Thoracic aorta (tissue), 2 donors: ENCODE results near the gene WNK2. TPM values are rescaled to one million over a fixed set of nuclear protein-coding genes. Genes with fewer than 3 reads are reported as not detected.

Experiments used
- ATAC-seq: fragments of 150-250 bp; one replicate; pipeline ENCODE4 v1.8.0; 2017; ENCODE audit warnings: low read depth; ENCODE audit not compliant: insufficient number of reproducible peaks, low FRiP score
- DNase-seq: peaks from one replicate; pipeline ENCODE4 v3.0.0-alpha.2; 2020; ENCODE audit warnings: low spot score
- H3K27ac ChIP-seq, 2 donors: fragments of 200-600 bp; sonication (generic); 1 replicate in 1 of 2; 2 replicates in 1 of 2; pipeline ENCODE4 v1.5.1; 2016; ENCODE audit warnings: mild to moderate bottlenecking in 2 of 2, moderate library complexity in 2 of 2
- H3K27me3 ChIP-seq: fragments of 200-600 bp; sonication (generic); replicated peaks from 2 replicates; pipeline ENCODE4 v1.6.0; 2016; ENCODE audit warnings: mild to moderate bottlenecking; ENCODE audit not compliant: insufficient read depth
- H3K36me3 ChIP-seq: fragments of 200-600 bp; sonication (generic); one replicate; pipeline ENCODE4 v1.5.1; 2016
- H3K4me1 ChIP-seq, 2 donors: fragments of 200-600 bp; sonication (generic); 1 replicate in 1 of 2; 2 replicates in 1 of 2; pipeline versions ENCODE4 v1.5.1 to v1.6.0; 2016; ENCODE audit warnings: low read depth in 2 of 2, mild to moderate bottlenecking in 1 of 2; ENCODE audit not compliant: control insufficient read depth in 1 of 2
- H3K4me3 ChIP-seq: fragments of 200-600 bp; sonication (generic); 2 replicates; pipeline ENCODE4 v1.5.1; 2016; ENCODE audit warnings: mild to moderate bottlenecking
- H3K9me3 ChIP-seq: fragments of 200-600 bp; sonication (generic); 2 replicates; pipeline ENCODE4 v1.5.1; 2016
- total RNA-seq, 2 donors: library from RNA; depleted of rRNA; stranded (reverse); fragments of >200 nt; gene quantifications; one replicate each; pipeline versions ENCODE4 v1.1.0 to v1.2.3, GENCODE V29; 2016
- TF ChIP-seq, protein P1 (sequence below): fragments of 200-600 bp; sonication (generic); IDR thresholded peaks from one replicate; pipeline ENCODE4 v1.5.1; 2019; ENCODE audit warnings: antibody characterized with exemption

WNK2 gene
- total RNA-seq, 2 donors from 2014 or later: 0.95 to 4.7 TPM

GRCh38 chr9:93246111-93246510 lies 62.2 kb downstream of the WNK2 start:
- no peaks in the 10 kb centered on the region for H3K4me1 ChIP-seq
- no peaks in the 10 kb centered on the region for H3K27me3 ChIP-seq
- TF ChIP-seq, protein P1, sequence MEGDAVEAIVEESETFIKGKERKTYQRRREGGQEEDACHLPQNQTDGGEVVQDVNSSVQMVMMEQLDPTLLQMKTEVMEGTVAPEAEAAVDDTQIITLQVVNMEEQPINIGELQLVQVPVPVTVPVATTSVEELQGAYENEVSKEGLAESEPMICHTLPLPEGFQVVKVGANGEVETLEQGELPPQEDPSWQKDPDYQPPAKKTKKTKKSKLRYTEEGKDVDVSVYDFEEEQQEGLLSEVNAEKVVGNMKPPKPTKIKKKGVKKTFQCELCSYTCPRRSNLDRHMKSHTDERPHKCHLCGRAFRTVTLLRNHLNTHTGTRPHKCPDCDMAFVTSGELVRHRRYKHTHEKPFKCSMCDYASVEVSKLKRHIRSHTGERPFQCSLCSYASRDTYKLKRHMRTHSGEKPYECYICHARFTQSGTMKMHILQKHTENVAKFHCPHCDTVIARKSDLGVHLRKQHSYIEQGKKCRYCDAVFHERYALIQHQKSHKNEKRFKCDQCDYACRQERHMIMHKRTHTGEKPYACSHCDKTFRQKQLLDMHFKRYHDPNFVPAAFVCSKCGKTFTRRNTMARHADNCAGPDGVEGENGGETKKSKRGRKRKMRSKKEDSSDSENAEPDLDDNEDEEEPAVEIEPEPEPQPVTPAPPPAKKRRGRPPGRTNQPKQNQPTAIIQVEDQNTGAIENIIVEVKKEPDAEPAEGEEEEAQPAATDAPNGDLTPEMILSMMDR: no peak
- no peaks in the 10 kb centered on the region for H3K9me3 ChIP-seq
- ATAC-seq: no peak
- no peak overlapping the region for H3K27ac ChIP-seq
- DNase-seq: no peak
- H3K4me3 ChIP-seq: no peak overlapping the region
- no peaks in the 10 kb centered on the region for H3K36me3 ChIP-seq

DNA sequence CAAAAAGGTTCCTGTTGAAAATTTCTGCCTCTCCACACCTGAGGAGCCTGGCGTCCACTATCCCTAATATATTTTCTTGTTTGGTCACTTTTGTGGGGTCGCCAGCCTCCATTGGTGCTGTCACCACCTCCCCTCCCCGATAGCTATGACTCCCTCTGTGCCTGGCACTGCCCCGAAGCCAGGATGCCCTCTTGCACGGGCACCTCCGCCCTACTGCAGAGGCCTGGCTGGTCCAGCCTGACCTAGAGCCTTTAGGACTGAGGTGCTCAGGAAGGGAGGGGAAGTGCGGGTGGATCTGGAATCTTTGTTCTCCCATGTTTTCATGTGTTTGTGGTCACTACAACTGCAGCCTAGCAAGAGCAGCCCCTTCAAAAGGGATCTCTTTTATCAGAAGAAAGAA lies 62.6 kb downstream of the WNK2 start:
- ATAC-seq (no peak), DNase-seq (no peak)
- no peaks in the 10 kb centered on the region for H3K4me1 ChIP-seq
- no peak overlapping the region for H3K4me3 ChIP-seq
- H3K9me3 ChIP-seq: no peaks in the 10 kb centered on the region
- no peaks in the 10 kb centered on the region for H3K36me3 ChIP-seq
- TF ChIP-seq, protein P1: no peak
- no peak overlapping the region for H3K27ac ChIP-seq
- H3K27me3 ChIP-seq: no peaks in the 10 kb centered on the region

GRCh38 chr9:93247099-93247865 lies 63.3 kb downstream of the WNK2 start:
- H3K27ac ChIP-seq: no peak overlapping the region
- H3K4me3 ChIP-seq: no peak overlapping the region
- TF ChIP-seq, protein P1: no peak
- H3K27me3 ChIP-seq: no peaks in the 10 kb centered on the region
- no peaks in the 10 kb centered on the region for H3K9me3 ChIP-seq
- DNase-seq: no peak
- no peaks in the 10 kb centered on the region for H3K4me1 ChIP-seq
- H3K36me3 ChIP-seq: no peaks in the 10 kb centered on the region
- ATAC-seq: no peak

- H3K4me3 ChIP-seq: no peak overlapping the region
- TF ChIP-seq, protein P1: no peak
- ATAC-seq (no peak), DNase-seq (no peak)
- H3K36me3 ChIP-seq: no peaks in the 10 kb centered on the region
- H3K27ac ChIP-seq: no peak overlapping the region
- H3K4me1 ChIP-seq: no peaks in the 10 kb centered on the region
- no peaks in the 10 kb centered on the region for H3K27me3 ChIP-seq
- H3K9me3 ChIP-seq: no peaks in the 10 kb centered on the region
Observed at GRCh38 chr9:93247892-93248291, 64.0 kb downstream of the WNK2 start.

DNA sequence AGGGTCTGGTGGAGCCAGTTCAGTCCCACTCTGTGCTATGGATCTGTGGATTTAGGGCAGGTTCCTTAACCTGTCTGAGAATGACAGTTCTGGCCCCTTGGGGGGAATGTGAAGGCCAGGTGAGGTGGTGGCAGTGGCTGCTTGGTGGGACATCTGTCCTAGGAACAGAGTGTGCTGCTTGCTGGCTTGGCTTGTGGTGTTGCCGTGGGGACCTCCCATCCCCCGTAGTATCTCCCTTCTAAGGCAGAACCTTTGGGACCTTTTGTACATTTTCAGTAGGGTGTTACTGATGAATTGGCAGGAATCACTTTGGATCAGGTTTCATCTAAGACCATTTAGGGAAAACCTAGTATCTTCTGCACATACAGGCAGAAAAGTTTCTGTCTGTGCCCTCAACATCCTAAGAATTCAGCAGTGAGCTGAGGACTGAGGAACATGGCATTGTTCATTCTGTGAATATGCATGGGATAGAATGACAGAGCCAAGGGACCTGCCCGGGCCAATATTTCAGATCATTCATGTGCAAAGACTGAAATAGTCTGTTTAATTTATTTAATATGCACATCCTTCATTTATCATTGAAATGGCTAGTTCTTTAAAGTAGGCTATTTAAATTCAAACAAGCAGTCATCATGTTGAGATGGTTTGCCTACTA lies 64.6 kb downstream of the WNK2 start:
- H3K4me3 ChIP-seq: no peak overlapping the region
- DNase-seq (no peak), ATAC-seq (no peak)
- H3K9me3 ChIP-seq: no peaks in the 10 kb centered on the region
- no peaks in the 10 kb centered on the region for H3K27me3 ChIP-seq
- no peaks in the 10 kb centered on the region for H3K4me1 ChIP-seq
- TF ChIP-seq, protein P1: no peak
- no peak overlapping the region for H3K27ac ChIP-seq
- no peaks in the 10 kb centered on the region for H3K36me3 ChIP-seq
